ENCODE data around the gene SEZ6L2.

GRCh38 chr16:29877266-29877961, 21.9 kb downstream of the SEZ6L2 start:
- TF ChIP-seq, protein P1, sequence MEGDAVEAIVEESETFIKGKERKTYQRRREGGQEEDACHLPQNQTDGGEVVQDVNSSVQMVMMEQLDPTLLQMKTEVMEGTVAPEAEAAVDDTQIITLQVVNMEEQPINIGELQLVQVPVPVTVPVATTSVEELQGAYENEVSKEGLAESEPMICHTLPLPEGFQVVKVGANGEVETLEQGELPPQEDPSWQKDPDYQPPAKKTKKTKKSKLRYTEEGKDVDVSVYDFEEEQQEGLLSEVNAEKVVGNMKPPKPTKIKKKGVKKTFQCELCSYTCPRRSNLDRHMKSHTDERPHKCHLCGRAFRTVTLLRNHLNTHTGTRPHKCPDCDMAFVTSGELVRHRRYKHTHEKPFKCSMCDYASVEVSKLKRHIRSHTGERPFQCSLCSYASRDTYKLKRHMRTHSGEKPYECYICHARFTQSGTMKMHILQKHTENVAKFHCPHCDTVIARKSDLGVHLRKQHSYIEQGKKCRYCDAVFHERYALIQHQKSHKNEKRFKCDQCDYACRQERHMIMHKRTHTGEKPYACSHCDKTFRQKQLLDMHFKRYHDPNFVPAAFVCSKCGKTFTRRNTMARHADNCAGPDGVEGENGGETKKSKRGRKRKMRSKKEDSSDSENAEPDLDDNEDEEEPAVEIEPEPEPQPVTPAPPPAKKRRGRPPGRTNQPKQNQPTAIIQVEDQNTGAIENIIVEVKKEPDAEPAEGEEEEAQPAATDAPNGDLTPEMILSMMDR (IDR thresholded peaks at IDR 0.05), result no peak
- no peak for TF ChIP-seq POLR2A (IDR thresholded peaks at IDR 0.05)

Measured in thyroid gland (tissue), 4 donors.